Mammary epithelial cell (primary cell): ENCODE data around the gene RABL6.
"Not testable (repeated sequence)": the region's sequence is repeated elsewhere in the genome, so short reads cannot be mapped to it uniquely, and the experiment has no call there.

Experiments used
- EZH2 ChIP-seq: IDR thresholded peaks from 2 replicates; pipeline ENCODE4 v1.6.1; 2012; ENCODE audit warnings: low read length, inconsistent platforms, borderline replicate concordance
- TF ChIP-seq, protein P1 (sequence below), 2 donors: IDR thresholded peaks in 1 of 2; conservative IDR thresholded peaks in 1 of 2; 2 replicates each; pipeline ENCODE4 v1.5.1; 2011 to 2012; ENCODE audit warnings: inconsistent platforms in 2 of 2, low read length in 2 of 2, mild to moderate bottlenecking in 2 of 2, control low read depth in 1 of 2, low read depth in 1 of 2; ENCODE audit not compliant: insufficient read depth in 1 of 2; ENCODE audit errors: extremely low read depth in 1 of 2

DNA sequence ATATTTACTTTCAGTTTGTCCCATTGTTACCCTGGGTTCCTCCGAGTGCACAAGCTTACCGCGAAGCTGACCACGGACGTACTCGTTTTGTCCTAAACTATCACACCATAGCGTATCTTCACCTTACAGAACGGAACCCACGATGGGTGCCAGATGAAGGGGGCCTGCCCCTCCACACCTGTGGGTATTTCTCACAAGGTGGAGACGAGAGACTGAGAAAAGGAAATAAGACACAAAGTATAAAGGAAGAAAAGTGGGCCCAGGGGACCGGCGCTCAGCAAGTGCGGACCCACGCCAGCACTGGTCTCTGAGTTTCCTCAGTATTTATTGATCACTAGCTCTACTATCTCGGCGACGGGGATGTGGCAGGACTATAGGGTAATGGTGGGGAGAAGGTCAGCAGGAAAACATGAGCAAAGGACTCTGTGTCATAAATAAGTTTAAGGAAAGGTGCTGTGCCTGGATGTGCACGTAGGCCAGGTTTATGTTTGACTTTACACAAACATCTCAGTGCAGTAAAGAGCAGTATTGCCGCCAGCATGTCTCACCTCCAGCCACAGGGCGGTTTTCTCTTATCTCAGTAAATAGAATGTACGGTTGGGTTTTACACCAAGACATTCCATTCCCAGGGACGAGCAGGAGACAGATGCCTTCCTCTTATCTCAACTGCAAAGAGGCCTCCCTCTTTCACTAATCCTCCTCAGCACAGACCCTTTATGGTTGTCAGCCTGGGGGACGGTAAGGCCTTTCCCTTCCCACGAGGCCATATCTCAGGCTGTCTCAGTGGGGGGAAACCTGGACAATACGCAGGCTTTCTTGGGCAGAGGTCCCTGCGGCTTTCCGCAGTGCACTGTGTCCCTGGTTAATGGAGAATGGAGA is 18.9 kb upstream of the RABL6 start:
- TF ChIP-seq, protein P1, sequence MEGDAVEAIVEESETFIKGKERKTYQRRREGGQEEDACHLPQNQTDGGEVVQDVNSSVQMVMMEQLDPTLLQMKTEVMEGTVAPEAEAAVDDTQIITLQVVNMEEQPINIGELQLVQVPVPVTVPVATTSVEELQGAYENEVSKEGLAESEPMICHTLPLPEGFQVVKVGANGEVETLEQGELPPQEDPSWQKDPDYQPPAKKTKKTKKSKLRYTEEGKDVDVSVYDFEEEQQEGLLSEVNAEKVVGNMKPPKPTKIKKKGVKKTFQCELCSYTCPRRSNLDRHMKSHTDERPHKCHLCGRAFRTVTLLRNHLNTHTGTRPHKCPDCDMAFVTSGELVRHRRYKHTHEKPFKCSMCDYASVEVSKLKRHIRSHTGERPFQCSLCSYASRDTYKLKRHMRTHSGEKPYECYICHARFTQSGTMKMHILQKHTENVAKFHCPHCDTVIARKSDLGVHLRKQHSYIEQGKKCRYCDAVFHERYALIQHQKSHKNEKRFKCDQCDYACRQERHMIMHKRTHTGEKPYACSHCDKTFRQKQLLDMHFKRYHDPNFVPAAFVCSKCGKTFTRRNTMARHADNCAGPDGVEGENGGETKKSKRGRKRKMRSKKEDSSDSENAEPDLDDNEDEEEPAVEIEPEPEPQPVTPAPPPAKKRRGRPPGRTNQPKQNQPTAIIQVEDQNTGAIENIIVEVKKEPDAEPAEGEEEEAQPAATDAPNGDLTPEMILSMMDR (conservative IDR thresholded peaks at IDR 0.05 in 1 of 2, IDR thresholded peaks at IDR 0.05 in 1 of 2; ENCODE audit: extremely low read depth in 1 of 2, insufficient read depth in 1 of 2, low read depth in 1 of 2, low read length in 2 of 2) = not testable (repeated sequence)
- not testable (repeated sequence) for TF ChIP-seq EZH2
